ENCODE data around the gene PTPN23. TPM values are rescaled to one million over a fixed set of nuclear protein-coding genes. Genes with fewer than 3 reads are reported as not detected.

The PTPN23 gene
- total RNA-seq = 10 to 100 TPM; 50.0 to 53.9 TPM
- 1 to 10 TPM in 1 of 2 donors, under 1 TPM in 1; 0.46 to 4.3 TPM for polyA plus RNA-seq

- Histone ChIP-seq H3K36me3 (ENCODE audit: insufficient read depth, low read length) (no peaks in the 10 kb centered on the region), H3K27me3 (ENCODE audit: insufficient read depth, low read length) (no peaks in the 10 kb centered on the region), H3K4me3 (ENCODE audit: low read length in 2 of 2) (peak within 1 kb of the TSS; percentile 88 to 97), H3K27ac (ENCODE audit: low read depth, low read length) (peak within 1 kb of the TSS; percentile 90), H3K4me1 (ENCODE audit: insufficient read depth, low read length) (peaks cover 43% of the 10 kb centered on the region), H3K9me3 (ENCODE audit: control insufficient read depth in 1 of 2, low read length in 2 of 2) (no peaks in the 10 kb centered on the region)
- peaks cover 0 to 2% (median 0%) of the 10 kb centered on the region in 8 donors for H3K9me3 Mint-ChIP-seq
- intact Hi-C loops (cut with micrococcal nuclease) = loop anchor here (1.0 to 2.0 kb wide), 8 partner anchors 40 to 422 kb away; partner anchors contain the start of genes DHX30, ELP6, KIF9 and KLHL18
- H3K27ac Mint-ChIP-seq = peak within 1 kb of the TSS; percentile 95 to 100 (median 100)
- POLR2A ChIA-PET (ENCODE audit: partially characterized antibody) = interaction anchor here (0.5 to 1.8 kb wide), 15 partner anchors 9 to 1062 kb away, joined by 3 to 16 read pairs (median 4); partner anchors contain the start of genes DHX30, ELP6, KIF9 and KLHL18
- no peaks in the 10 kb centered on the region for H3K27me3 Mint-ChIP-seq
- peak; percentile 98 to 99 (median 98) for DNase-seq
- peaks cover 26 to 59% (median 40%) of the 10 kb centered on the region in 4 donors for H3K4me1 Mint-ChIP-seq
- H3K4me3 Mint-ChIP-seq = peak within 1 kb of the TSS; percentile 99
- peaks cover 3 to 15% of the 10 kb centered on the region in 2 donors for H3K36me3 Mint-ChIP-seq
- CTCF ChIA-PET (ENCODE audit: partially characterized antibody) = interaction anchor here (1.0 to 1.6 kb wide), 5 partner anchors 9 to 215 kb away, joined by 4 to 7 read pairs (median 5); no protein-coding TSS in a partner anchor
Observed at GRCh38 chr3:47380601-47381316, at the start of gene PTPN23. Gene PTPN23, plus strand, starts transcription at chr3:47381021. Its CDS starts 76 bp downstream, at chr3:47381097.

GRCh38 chr3:47333907-47334306 lies 46.9 kb upstream of the PTPN23 start:
- Histone ChIP-seq H3K27me3 (ENCODE audit: insufficient read depth, low read length) (no peaks in the 10 kb centered on the region), H3K9me3 (ENCODE audit: control insufficient read depth in 1 of 2, low read length in 2 of 2) (no peaks in the 10 kb centered on the region), H3K36me3 (ENCODE audit: insufficient read depth, low read length) (peaks cover 58% of the 10 kb centered on the region), H3K4me3 (ENCODE audit: low read length in 2 of 2) (no peak overlapping the region), H3K4me1 (ENCODE audit: insufficient read depth, low read length) (no peaks in the 10 kb centered on the region), H3K27ac (ENCODE audit: low read depth, low read length) (no peak overlapping the region)
- no peak for DNase-seq
- Mint-ChIP-seq H3K36me3 (peaks cover 66 to 85% of the 10 kb centered on the region in 2 donors), H3K27ac (peak overlapping the region in 3 of 7 donors; percentile 57 to 81 (median 59)), H3K27me3 (no peaks in the 10 kb centered on the region), H3K9me3 (peaks cover 0 to 2% (median 0%) of the 10 kb centered on the region in 8 donors), H3K4me1 (peaks cover 0 to 2% (median 0%) of the 10 kb centered on the region in 4 donors), H3K4me3 (no peak overlapping the region)
- CTCF ChIA-PET (ENCODE audit: partially characterized antibody) = interaction anchor here (0.9 kb wide), 1 partner anchor 13 kb away, joined by 3 read pairs; no protein-coding TSS in a partner anchor
- intact Hi-C loops (cut with micrococcal nuclease) = no loop called here
- POLR2A ChIA-PET (ENCODE audit: partially characterized antibody) = no interaction called here

GRCh38 chr3:47337656-47338055 lies 43.2 kb upstream of the PTPN23 start:
- Histone ChIP-seq H3K4me1 (ENCODE audit: insufficient read depth, low read length) (no peaks in the 10 kb centered on the region), H3K27ac (ENCODE audit: low read depth, low read length) (no peak overlapping the region), H3K36me3 (ENCODE audit: insufficient read depth, low read length) (peaks cover 63% of the 10 kb centered on the region), H3K4me3 (ENCODE audit: low read length in 2 of 2) (no peak overlapping the region), H3K27me3 (ENCODE audit: insufficient read depth, low read length) (no peaks in the 10 kb centered on the region), H3K9me3 (ENCODE audit: control insufficient read depth in 1 of 2, low read length in 2 of 2) (no peaks in the 10 kb centered on the region)
- POLR2A ChIA-PET (ENCODE audit: partially characterized antibody) = no interaction called here
- CTCF ChIA-PET (ENCODE audit: partially characterized antibody) = no interaction called here
- no peak for DNase-seq
- no peaks in the 10 kb centered on the region for H3K27me3 Mint-ChIP-seq
- H3K4me1 Mint-ChIP-seq = no peaks in the 10 kb centered on the region
- peaks cover 0 to under 1% (median 0%) of the 10 kb centered on the region in 8 donors for H3K9me3 Mint-ChIP-seq
- H3K36me3 Mint-ChIP-seq = peaks cover 66 to 89% of the 10 kb centered on the region in 2 donors
- intact Hi-C loops (cut with micrococcal nuclease) = no loop called here
- H3K27ac Mint-ChIP-seq = peak overlapping the region in 3 of 7 donors; percentile 5 to 65 (median 38)
- H3K4me3 Mint-ChIP-seq = no peak overlapping the region

GRCh38 chr3:47339951-47340350 lies 40.9 kb upstream of the PTPN23 start:
- no peaks in the 10 kb centered on the region for H3K27me3 ChIP-seq (ENCODE audit: insufficient read depth, low read length)
- H3K36me3 ChIP-seq (ENCODE audit: insufficient read depth, low read length) = peaks cover 50% of the 10 kb centered on the region
- POLR2A ChIA-PET (ENCODE audit: partially characterized antibody) = no interaction called here
- H3K4me3 ChIP-seq (ENCODE audit: low read length in 2 of 2) = no peak overlapping the region
- CTCF ChIA-PET (ENCODE audit: partially characterized antibody) = interaction anchor here (1.2 kb wide), 1 partner anchor 16 kb away, joined by 5 read pairs; no protein-coding TSS in a partner anchor
- intact Hi-C loops (cut with micrococcal nuclease) = no loop called here
- Mint-ChIP-seq H3K4me1 (no peaks in the 10 kb centered on the region), H3K27ac (peak overlapping the region in 4 of 7 donors; percentile 10 to 81 (median 72)), H3K9me3 (no peaks in the 10 kb centered on the region), H3K27me3 (no peaks in the 10 kb centered on the region), H3K36me3 (peaks cover 56 to 80% of the 10 kb centered on the region in 2 donors), H3K4me3 (no peak overlapping the region)
- no peaks in the 10 kb centered on the region for H3K9me3 ChIP-seq (ENCODE audit: control insufficient read depth in 1 of 2, low read length in 2 of 2)
- H3K4me1 ChIP-seq (ENCODE audit: insufficient read depth, low read length) = no peaks in the 10 kb centered on the region
- DNase-seq = no peak
- no peak overlapping the region for H3K27ac ChIP-seq (ENCODE audit: low read depth, low read length)

GRCh38 chr3:47340866-47341265 lies 40.0 kb upstream of the PTPN23 start:
- no peaks in the 10 kb centered on the region for H3K27me3 Mint-ChIP-seq

GRCh38 chr3:47342151-47342550 lies 38.7 kb upstream of the PTPN23 start:
- no peak for DNase-seq
- no peaks in the 10 kb centered on the region for H3K9me3 ChIP-seq (ENCODE audit: control insufficient read depth in 1 of 2, low read length in 2 of 2)
- Mint-ChIP-seq H3K9me3 (no peaks in the 10 kb centered on the region), H3K4me3 (peak overlapping the region in 1 of 8 donors; percentile 12), H3K4me1 (no peaks in the 10 kb centered on the region), H3K36me3 (peaks cover 45 to 69% of the 10 kb centered on the region in 2 donors), H3K27ac (peak overlapping the region in 6 of 7 donors; percentile 9 to 70 (median 52)), H3K27me3 (no peaks in the 10 kb centered on the region)
- no peak overlapping the region for H3K27ac ChIP-seq (ENCODE audit: low read depth, low read length)
- H3K27me3 ChIP-seq (ENCODE audit: insufficient read depth, low read length) = no peaks in the 10 kb centered on the region
- CTCF ChIA-PET (ENCODE audit: partially characterized antibody) = no interaction called here
- H3K36me3 ChIP-seq (ENCODE audit: insufficient read depth, low read length) = peaks cover 33% of the 10 kb centered on the region
- POLR2A ChIA-PET (ENCODE audit: partially characterized antibody) = no interaction called here
- no peaks in the 10 kb centered on the region for H3K4me1 ChIP-seq (ENCODE audit: insufficient read depth, low read length)
- H3K4me3 ChIP-seq (ENCODE audit: low read length in 2 of 2) = no peak overlapping the region
- intact Hi-C loops (cut with micrococcal nuclease) = no loop called here

More at GRCh38 chr3:47340866-47341265, 40.0 kb upstream of the PTPN23 start:
- CTCF ChIA-PET (ENCODE audit: partially characterized antibody) = no interaction called here
- no peaks in the 10 kb centered on the region for H3K9me3 ChIP-seq (ENCODE audit: control insufficient read depth in 1 of 2, low read length in 2 of 2)
- no peaks in the 10 kb centered on the region for H3K27me3 ChIP-seq (ENCODE audit: insufficient read depth, low read length)
- H3K4me3 ChIP-seq (ENCODE audit: low read length in 2 of 2) = no peak overlapping the region
- POLR2A ChIA-PET (ENCODE audit: partially characterized antibody) = no interaction called here
- H3K27ac ChIP-seq (ENCODE audit: low read depth, low read length) = no peak overlapping the region
- Mint-ChIP-seq H3K9me3 (no peaks in the 10 kb centered on the region), H3K4me1 (no peaks in the 10 kb centered on the region), H3K4me3 (no peak overlapping the region), H3K27ac (no peak overlapping the region), H3K36me3 (peaks cover 55 to 82% of the 10 kb centered on the region in 2 donors)
- DNase-seq = no peak
- peaks cover 46% of the 10 kb centered on the region for H3K36me3 ChIP-seq (ENCODE audit: insufficient read depth, low read length)
- no peaks in the 10 kb centered on the region for H3K4me1 ChIP-seq (ENCODE audit: insufficient read depth, low read length)
- intact Hi-C loops (cut with micrococcal nuclease) = no loop called here

GRCh38 chr3:47342812-47343211 lies 38.0 kb upstream of the PTPN23 start:
- Histone ChIP-seq H3K27ac (ENCODE audit: low read depth, low read length) (no peak overlapping the region), H3K4me1 (ENCODE audit: insufficient read depth, low read length) (no peaks in the 10 kb centered on the region), H3K27me3 (ENCODE audit: insufficient read depth, low read length) (no peaks in the 10 kb centered on the region), H3K36me3 (ENCODE audit: insufficient read depth, low read length) (peaks cover 27% of the 10 kb centered on the region), H3K4me3 (ENCODE audit: low read length in 2 of 2) (no peak overlapping the region), H3K9me3 (ENCODE audit: control insufficient read depth in 1 of 2, low read length in 2 of 2) (no peaks in the 10 kb centered on the region)
- intact Hi-C loops (cut with micrococcal nuclease) = no loop called here
- POLR2A ChIA-PET (ENCODE audit: partially characterized antibody) = no interaction called here
- Mint-ChIP-seq H3K4me3 (no peak overlapping the region), H3K9me3 (no peaks in the 10 kb centered on the region), H3K36me3 (peaks cover 39 to 63% of the 10 kb centered on the region in 2 donors), H3K27ac (peak overlapping the region in 4 of 7 donors; percentile 9 to 62 (median 24)), H3K4me1 (no peaks in the 10 kb centered on the region), H3K27me3 (no peaks in the 10 kb centered on the region)
- no peak for DNase-seq
- CTCF ChIA-PET (ENCODE audit: partially characterized antibody) = no interaction called here
